Stimulated activated CD8-positive, alpha-beta memory T cell treated with anti-CD3 and anti-CD28 coated beads, Interleukin-15, amount 100 ng/mL, for 48 hours (primary cell): ENCODE data around the gene PTPA.
"Not testable (repeated sequence)": the region's sequence is repeated elsewhere in the genome, so short reads cannot be mapped to it uniquely, and the experiment has no call there.

ENCODE experiments used
- DNase-seq, 2 donors: peaks; one replicate each; pipeline ENCODE4 v3.0.0-alpha.2; 2020; ENCODE audit warnings: low read depth in 2 of 2

PTPA gene

DNA sequence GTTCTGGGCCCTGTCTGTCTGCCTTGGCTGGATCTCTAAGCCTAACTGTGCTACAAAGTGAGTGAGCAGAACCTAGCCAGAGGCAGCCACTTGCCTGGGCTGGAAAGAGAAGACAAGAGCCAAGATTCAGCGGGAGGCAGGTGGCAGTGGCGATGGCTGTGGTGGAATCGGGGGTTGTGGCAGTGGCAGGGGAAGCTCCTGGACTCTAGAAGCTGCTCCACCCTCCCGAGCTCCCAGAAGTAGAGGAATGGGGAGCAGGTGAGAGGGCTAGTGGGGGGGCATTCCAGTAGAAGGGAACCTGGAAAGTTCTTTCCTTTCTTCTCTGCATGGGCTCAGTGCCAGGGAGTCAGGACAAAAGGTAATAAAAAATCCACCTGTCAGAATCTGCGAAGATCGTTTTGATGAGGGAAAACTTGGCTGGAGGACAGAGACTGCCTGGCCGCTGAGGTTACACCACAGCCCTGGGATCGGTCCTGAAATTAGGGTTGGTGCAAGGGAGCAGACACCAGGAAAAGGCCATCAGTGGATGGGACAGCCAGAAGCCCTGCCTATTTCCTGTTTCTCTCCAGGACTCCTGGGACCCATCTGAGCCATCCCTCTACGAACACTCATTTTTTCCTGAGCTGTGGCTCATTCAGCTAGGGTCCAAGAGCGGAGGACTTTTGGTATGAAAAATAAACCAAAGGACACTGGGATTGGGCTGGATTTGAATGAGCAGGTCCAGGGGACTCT lies 2.2 kb upstream of the PTPA start:
- DNase-seq = no peak

GRCh38 chr9:129109537-129109903 lies 1.7 kb upstream of the PTPA start:
- DNase-seq = no peak

DNA sequence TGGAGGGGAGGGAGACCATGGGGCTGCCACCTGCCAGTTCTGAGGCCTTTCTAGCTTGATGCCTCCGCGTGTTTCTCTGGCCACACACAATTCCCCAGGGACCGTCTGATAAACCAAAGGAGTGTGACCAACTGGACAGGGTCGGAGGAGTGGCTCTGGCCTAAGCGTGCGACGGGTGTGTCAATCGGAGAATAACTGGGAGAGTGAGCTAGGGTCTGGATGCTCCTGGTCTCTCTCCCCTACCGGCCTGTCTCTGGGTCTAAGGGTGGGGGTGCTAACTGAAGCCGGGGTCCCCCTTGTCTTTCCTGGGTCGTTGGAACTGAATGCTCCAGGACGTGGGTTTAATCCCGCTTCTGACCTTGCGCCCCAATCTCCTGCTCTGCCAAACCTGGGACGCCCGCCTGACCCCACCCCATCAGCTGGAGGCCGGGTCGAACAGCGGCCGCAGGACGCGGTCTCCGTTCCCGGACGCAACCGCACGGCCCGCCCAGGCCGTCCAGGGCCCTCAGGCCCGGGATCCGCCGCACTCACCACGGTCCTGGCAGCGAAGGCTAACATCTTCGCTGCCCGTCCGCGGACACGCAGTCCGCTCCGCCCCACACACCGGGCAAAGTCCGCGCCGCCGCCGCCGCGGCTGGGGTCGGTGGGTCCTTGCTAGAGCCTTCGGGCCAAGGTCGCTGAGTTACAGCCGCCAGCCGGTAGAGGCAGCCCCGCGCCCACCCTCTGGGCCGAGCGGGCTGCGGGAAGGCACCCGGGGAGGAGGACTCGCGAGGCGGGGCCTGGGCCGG lies 1.1 kb upstream of the PTPA start:
- DNase-seq = no peak

- peak in 1 of 2 donors; percentile 14 for DNase-seq
These were observed 425 bp downstream of the PTPA start for GRCh38 chr9:129111528-129112151.

DNA sequence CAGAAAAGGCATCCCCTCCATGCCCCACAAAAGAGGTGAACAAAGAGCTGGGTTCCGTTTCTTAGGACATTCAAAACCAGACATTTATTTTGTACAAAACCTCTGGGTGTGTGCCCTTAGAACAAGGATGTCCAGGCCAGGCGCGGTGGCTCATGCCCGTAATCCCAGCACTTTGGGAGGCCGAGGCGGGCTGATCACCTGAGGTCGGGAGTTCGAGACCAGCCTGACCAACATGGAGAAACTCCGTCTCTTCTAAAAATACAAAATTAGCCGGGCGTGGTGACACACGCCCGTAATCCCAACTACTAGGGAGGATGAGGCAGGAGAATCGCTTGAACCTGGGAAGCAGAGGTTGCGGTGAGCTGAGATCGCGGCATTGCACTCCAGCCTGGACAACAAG lies 1.3 kb downstream of the PTPA start:
- DNase-seq = not testable (repeated sequence)

DNA sequence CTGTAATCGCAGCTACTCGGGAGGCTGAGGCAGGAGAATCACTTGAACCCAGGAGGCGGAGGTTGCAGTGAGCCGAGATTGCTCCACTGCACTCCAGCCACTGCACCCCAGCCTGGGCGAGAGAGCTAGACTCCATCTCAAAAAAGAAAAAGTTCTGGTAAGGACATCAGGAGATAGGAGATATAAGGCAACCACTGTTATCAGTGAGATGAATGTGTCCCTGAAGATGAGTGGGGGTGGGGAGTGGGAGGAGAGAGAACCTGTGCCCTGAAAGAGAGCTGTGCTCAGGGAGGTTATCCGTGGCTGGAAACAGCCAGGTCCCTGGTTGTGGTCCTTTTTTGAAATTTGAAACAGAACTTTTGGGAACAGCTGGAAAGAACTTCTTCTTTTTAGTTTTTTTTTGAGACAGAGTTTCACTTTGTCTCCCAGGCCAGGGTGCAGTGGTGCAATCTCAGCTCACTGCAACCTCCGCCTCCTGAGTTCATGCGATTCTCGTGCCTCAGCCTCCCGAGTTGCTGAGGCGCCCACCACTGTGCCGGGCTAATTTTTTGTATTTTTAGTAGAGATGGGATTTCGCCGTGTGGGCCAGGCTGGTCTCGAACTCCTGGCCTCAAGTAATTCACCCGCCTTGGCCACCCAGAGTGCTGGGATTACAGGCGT lies 2.6 kb downstream of the PTPA start:
- no peak for DNase-seq

- DNase-seq = no peak
These were observed 7.6 kb downstream of the PTPA start for GRCh38 chr9:129118799-129119198.

DNA sequence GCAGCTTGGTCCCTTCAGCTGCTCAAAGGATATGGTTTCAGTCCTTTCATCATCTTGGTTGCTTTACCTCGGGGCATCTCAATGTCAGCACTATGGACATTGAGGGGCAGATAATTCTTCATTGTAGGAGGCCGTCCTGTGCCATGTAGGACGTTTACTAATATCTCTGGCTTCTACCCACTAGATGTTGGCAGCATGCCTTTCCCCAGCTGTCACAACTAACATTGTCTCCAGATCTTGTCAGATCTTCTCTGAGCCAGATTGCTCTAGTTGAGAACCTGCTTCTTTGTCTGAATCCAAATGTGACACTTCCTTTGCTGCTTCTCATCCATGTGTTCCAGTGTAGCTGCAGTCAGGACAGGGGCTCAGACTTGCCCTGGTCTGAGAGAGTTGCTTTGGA lies 10.3 kb downstream of the PTPA start:
- DNase-seq = no peak

DNA sequence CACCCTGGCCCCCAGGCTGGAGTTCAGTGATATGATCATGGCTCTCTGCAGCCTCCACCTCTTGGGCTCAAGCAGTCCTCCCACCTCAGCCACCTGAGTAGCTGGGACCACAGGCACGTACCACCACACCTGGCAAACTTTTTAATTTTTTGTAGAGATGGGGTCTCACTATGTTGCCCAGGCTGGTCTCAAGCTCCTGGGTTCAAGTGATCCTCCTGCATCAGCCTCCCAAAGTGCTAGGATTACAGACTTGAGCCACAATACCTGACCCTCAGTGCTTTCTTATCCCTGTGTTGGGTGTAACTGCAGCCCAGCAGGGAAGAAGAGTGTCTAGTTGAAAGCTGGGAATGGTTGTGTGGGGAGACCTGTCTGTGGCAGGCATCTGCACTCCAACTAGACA lies 10.9 kb downstream of the PTPA start:
- no peak for DNase-seq

DNA sequence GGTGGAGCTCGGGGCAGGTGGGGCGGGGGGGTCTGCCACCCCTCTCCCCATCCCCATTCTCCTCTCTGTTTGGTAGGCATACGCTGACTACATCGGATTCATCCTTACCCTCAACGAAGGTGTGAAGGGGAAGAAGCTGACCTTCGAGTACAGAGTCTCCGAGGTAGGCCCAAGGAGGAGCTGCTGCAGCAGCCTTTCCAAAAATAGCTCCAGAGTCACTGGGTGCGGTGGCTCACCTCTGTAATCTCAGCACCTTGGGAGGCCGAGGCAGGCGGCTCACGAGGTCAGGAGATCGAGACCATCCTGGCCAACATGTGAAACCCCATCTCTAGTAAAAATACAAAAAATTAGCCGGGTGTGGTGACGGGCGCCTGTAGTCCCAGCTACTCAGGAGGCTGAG lies 11.8 kb downstream of the PTPA start:
- DNase-seq = not testable (repeated sequence)

GRCh38 chr9:129124506-129125069 lies 13.4 kb downstream of the PTPA start:
- DNase-seq = no peak

DNA sequence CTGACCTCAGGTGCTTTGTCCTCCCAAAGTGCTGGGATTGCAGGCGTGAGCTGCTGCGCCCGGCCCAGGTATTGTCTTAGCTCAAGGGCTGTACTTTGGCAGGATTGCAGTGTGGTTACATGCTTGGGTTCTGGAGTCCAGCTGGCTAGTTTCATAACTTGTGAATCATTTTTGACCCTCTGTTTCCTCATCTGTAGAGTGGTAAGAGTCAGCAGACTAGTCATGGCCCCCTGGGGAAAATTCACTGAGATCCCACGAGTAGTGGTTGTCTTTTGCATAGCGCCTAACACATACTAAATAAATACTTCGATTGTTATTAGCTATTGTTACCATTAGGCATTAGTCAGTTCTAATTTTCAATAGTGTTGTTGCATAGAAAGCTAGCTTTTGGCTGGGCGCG lies 14.3 kb downstream of the PTPA start:
- no peak for DNase-seq

- no peak for DNase-seq
These were observed 15.8 kb downstream of the PTPA start for GRCh38 chr9:129126749-129127618.

DNA sequence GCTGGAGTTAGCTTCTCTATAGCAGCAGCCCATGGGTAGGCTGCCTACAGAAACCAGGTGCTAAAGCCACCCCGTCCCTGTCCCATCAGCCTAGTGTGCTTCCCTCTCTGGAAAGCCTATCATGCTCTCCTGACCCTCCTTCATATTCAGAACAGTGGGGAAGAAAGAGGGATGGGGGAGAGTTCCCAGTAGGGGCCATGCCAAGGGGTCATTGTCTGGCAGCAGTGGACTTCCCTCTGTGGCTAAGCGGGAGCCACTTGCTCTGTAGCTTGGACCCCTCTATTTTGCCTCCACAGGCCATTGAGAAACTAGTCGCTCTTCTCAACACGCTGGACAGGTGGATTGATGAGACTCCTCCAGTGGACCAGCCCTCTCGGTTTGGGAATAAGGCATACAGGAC lies 17.5 kb downstream of the PTPA start:
- DNase-seq = no peak

- DNase-seq = not testable (repeated sequence)
These were observed 19.1 kb downstream of the PTPA start for GRCh38 chr9:129130271-129130670.

- DNase-seq = no peak
These were observed 19.6 kb downstream of the PTPA start for GRCh38 chr9:129130791-129131190.

GRCh38 chr9:129131300-129132145 lies 20.3 kb downstream of the PTPA start:
- DNase-seq = peak; percentile 63 to 65

GRCh38 chr9:129133082-129133481 lies 21.9 kb downstream of the PTPA start:
- DNase-seq = no peak

DNA sequence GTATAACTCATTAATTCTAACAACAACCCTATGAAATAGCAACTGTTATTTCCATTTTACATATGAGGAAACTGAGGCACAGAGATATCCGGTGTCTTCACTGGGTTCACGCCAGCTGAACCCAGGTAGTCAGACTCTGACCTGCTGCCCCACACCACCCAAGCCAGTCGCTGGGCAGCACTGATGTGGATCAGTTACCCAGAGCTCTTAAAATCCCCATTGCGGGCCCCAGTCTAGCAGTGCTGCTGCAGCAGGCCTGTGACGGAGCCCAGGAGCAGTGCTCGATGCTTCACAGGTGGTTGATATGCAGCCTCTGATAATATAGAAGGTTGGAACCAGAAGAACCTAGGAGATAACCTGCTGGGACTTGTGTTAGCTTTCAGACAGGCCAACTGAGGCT lies 24.3 kb downstream of the PTPA start:
- no peak for DNase-seq

DNA sequence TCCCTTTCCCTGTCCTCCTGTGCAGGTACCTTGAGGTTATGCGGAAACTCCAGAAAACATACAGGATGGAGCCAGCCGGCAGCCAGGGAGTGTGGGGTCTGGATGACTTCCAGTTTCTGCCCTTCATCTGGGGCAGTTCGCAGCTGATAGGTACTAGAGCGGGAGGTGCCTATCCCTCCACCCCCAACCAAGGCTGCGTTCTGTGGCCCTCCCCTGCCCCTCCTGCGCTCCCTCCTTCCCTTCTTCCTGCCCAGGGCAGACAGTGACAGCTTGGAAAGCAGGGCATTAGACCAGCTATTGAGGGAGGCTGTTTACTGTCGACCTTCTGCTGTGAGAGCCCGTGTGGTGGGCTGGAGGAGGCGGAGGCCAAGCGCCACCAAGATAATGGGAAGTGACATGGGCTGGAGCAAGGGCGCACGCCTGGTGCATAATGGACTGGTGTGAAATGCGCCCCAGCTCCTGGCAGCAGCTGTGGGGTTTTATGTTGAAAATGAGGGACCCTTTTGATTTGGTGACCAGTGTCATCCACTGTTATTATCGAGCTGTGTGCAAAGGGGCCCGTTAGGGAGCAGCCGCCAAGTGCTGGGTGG lies 25.3 kb downstream of the PTPA start:
- no peak for DNase-seq
